Neuronal stem cell (in vitro differentiated cells): Measurements from ENCODE around the gene TOM1L2.

ENCODE experiments used
- DNase-seq: peaks from one replicate; pipeline ENCODE4 v3.0.0-alpha.2; 2013; ENCODE audit warnings: low spot score
- H2AFZ ChIP-seq: one replicate; pipeline ENCODE4 v1.6.1; 2013; ENCODE audit warnings: mild to moderate bottlenecking, low read length, inconsistent platforms
- H2AK5ac ChIP-seq: 2 replicates; pipeline ENCODE4 v1.6.1; 2013; ENCODE audit warnings: low read depth, mild to moderate bottlenecking, inconsistent platforms, low read length, moderate library complexity, mixed read lengths
- H2BK120ac ChIP-seq: 2 replicates; pipeline ENCODE4 v1.6.1; 2013; ENCODE audit warnings: low read depth, mild to moderate bottlenecking, inconsistent platforms, low read length, moderate library complexity, mixed read lengths
- H2BK12ac ChIP-seq: one replicate; pipeline ENCODE4 v1.6.1; 2013; ENCODE audit warnings: low read length, inconsistent platforms
- H2BK15ac ChIP-seq: 2 replicates; pipeline ENCODE4 v1.6.1; 2013; ENCODE audit warnings: mild to moderate bottlenecking, low read length, inconsistent platforms, mixed read lengths
- H2BK5ac ChIP-seq: one replicate; pipeline ENCODE4 v1.6.1; 2013; ENCODE audit warnings: inconsistent platforms, mild to moderate bottlenecking, low read length, moderate library complexity
- H3K14ac ChIP-seq: one replicate; pipeline ENCODE4 v1.6.1; 2013; ENCODE audit warnings: low read length, inconsistent platforms
- H3K18ac ChIP-seq: 2 replicates; pipeline ENCODE4 v1.6.1; 2013; ENCODE audit warnings: low read length, inconsistent platforms
- H3K23ac ChIP-seq: 2 replicates; pipeline ENCODE4 v1.6.1; 2013; ENCODE audit warnings: low read depth, mild to moderate bottlenecking, mixed read lengths, low read length, inconsistent platforms; ENCODE audit not compliant: poor library complexity
- H3K27ac ChIP-seq: replicated peaks from 3 replicates; pipeline ENCODE4 v1.5.1; 2013; ENCODE audit warnings: low read length, inconsistent platforms
- H3K27me3 ChIP-seq, 3 experiments: 2 replicates each; pipeline ENCODE4 v1.6.1; 2013; ENCODE audit warnings: low read length in 3 of 3, mild to moderate bottlenecking in 2 of 3, inconsistent platforms in 1 of 3, low read depth in 1 of 3, mixed read lengths in 1 of 3, moderate library complexity in 1 of 3; ENCODE audit not compliant: control insufficient read depth in 3 of 3, insufficient read depth in 3 of 3
- H3K36me3 ChIP-seq, 2 donors: replicated peaks in 1 of 2; 2 replicates each; pipeline ENCODE4 v1.6.1; 2013; ENCODE audit warnings: low read length in 2 of 2; ENCODE audit not compliant: control insufficient read depth in 2 of 2, insufficient read depth in 2 of 2
- H3K4ac ChIP-seq: 2 replicates; pipeline ENCODE4 v1.6.1; 2013; ENCODE audit warnings: inconsistent platforms, mild to moderate bottlenecking, low read length, moderate library complexity
- H3K4me1 ChIP-seq, 2 donors: 1 replicate in 1 of 2; 2 replicates in 1 of 2; pipeline ENCODE4 v1.6.1; 2013; ENCODE audit warnings: low read length in 2 of 2, low read depth in 1 of 2; ENCODE audit not compliant: control insufficient read depth in 2 of 2, insufficient read depth in 1 of 2
- H3K4me2 ChIP-seq: one replicate; pipeline ENCODE4 v1.6.1; 2013; ENCODE audit warnings: mild to moderate bottlenecking, low read length, inconsistent platforms; ENCODE audit not compliant: insufficient read depth, poor library complexity, severe bottlenecking
- H3K4me3 ChIP-seq, 2 donors: 2 replicates each; pipeline ENCODE4 v1.5.1; 2013; ENCODE audit warnings: low read length in 2 of 2, mild to moderate bottlenecking in 2 of 2, inconsistent platforms in 1 of 2, moderate library complexity in 1 of 2
- H3K79me1 ChIP-seq: one replicate; pipeline ENCODE4 v1.6.1; 2013; ENCODE audit warnings: low read depth, mild to moderate bottlenecking, inconsistent platforms, low read length, moderate library complexity
- H3K9ac ChIP-seq: one replicate; pipeline ENCODE4 v1.6.1; 2013; ENCODE audit warnings: mild to moderate bottlenecking, low read depth, low read length, inconsistent platforms; ENCODE audit not compliant: poor library complexity
- H3K9me3 ChIP-seq, 2 donors: replicated peaks in 1 of 2; 2 replicates each; pipeline versions ENCODE3 to v1.6.1; 2013; ENCODE audit warnings: low read length in 2 of 2, mild to moderate bottlenecking in 2 of 2, inconsistent platforms in 1 of 2, low read depth in 1 of 2, mixed read lengths in 1 of 2, moderate library complexity in 1 of 2; ENCODE audit not compliant: control insufficient read depth in 2 of 2, insufficient read depth in 1 of 2
- H4K8ac ChIP-seq: one replicate; pipeline ENCODE4 v1.6.1; 2013; ENCODE audit warnings: low read depth, mild to moderate bottlenecking, inconsistent platforms, low read length, moderate library complexity
- H4K91ac ChIP-seq: one replicate; pipeline ENCODE4 v1.6.1; 2013; ENCODE audit warnings: low read length, low read depth, mild to moderate bottlenecking, inconsistent platforms; ENCODE audit not compliant: poor library complexity
- WGBS, 2 donors: extraction: QIAGEN DNeasy Blood & Tissue Kit; methylation state at CpG; one replicate each; pipeline ENCODE4 v1.1.7; 2013; ENCODE audit warnings: missing lambda C conversion rate in 2 of 2, mixed read lengths in 1 of 2; ENCODE audit not compliant: insufficient read length in 2 of 2, insufficient replicate concordance in 1 of 2; ENCODE audit errors: extremely low coverage in 2 of 2; 5-methylcytosine and 5-hydroxymethylcytosine counted together

Gene TOM1L2

GRCh38 chr17:17836818-17837379, 135.3 kb downstream of the TOM1L2 start, which contains the start of gene SREBF1:
SREBF1 (minus strand) TSS chr17:17836986; CDS start chr17:17836817, 169 bp downstream.
- DNase-seq: peak; percentile 80
- Histone ChIP-seq H3K27me3 (peaks cover 0 to 3% (median 0%) of the 10 kb centered on the region in 3 experiments), H2AFZ (peak within 1 kb of the TSS; percentile 81), H2BK5ac (peak within 1 kb of the TSS; percentile 100), H2AK5ac (peak within 1 kb of the TSS; percentile 99), H4K8ac (no peak within 1 kb of the TSS), H3K9me3 (no peaks in the 10 kb centered on the region), H2BK15ac (peak within 1 kb of the TSS; percentile 99), H3K4me3 (peak within 1 kb of the TSS; percentile 87 to 99), H3K79me1 (peaks cover 6% of the 10 kb centered on the region), H2BK120ac (peak within 1 kb of the TSS; percentile 93), H3K36me3 (peaks cover 0 to 3% of the 10 kb centered on the region in 2 donors), H2BK12ac (peak within 1 kb of the TSS; percentile 97), H3K18ac (peak within 1 kb of the TSS; percentile 100), H3K9ac (peak within 1 kb of the TSS; percentile 99), H3K4me2 (peak within 1 kb of the TSS; percentile 69), H4K91ac (peak within 1 kb of the TSS; percentile 76), H3K14ac (peak within 1 kb of the TSS; percentile 91), H3K27ac (peak within 1 kb of the TSS; percentile 78), H3K4me1 (peaks cover 33 to 43% of the 10 kb centered on the region in 2 donors), H3K23ac (peak within 1 kb of the TSS; percentile 96), H3K4ac (peak within 1 kb of the TSS; percentile 99)
- WGBS, 2 donors: no CpG with 5 or more reads among the region's 52 CpGs

GRCh38 chr17:17836250-17836817, 135.9 kb downstream of the TOM1L2 start:
- Histone ChIP-seq H3K4me2 (peak overlapping the region; percentile 69), H2BK12ac (peak overlapping the region; percentile 97), H3K27ac (peak overlapping the region; percentile 78), H3K36me3 (peaks cover 0 to 8% of the 10 kb centered on the region in 2 donors), H2AK5ac (peak overlapping the region; percentile 99), H3K9me3 (no peaks in the 10 kb centered on the region), H4K91ac (peak overlapping the region; percentile 76), H4K8ac (no peak overlapping the region), H2BK5ac (peak overlapping the region; percentile 100), H3K4me3 (peak overlapping the region; percentile 87 to 99), H3K4ac (peak overlapping the region; percentile 99), H3K18ac (peak overlapping the region; percentile 100), H3K79me1 (peaks cover 9% of the 10 kb centered on the region), H3K4me1 (peaks cover 36 to 43% of the 10 kb centered on the region in 2 donors), H3K9ac (peak overlapping the region; percentile 99), H3K23ac (peak overlapping the region; percentile 96), H3K14ac (peak overlapping the region; percentile 91), H2AFZ (peak overlapping the region; percentile 81), H2BK120ac (peak overlapping the region; percentile 93), H2BK15ac (peak overlapping the region; percentile 99), H3K27me3 (no peaks in the 10 kb centered on the region)
- DNase-seq: peak; percentile 97
- no CpG with 5 or more reads among the region's 69 CpGs for WGBS, 2 donors

GRCh38 chr17:17835415-17836249, 136.6 kb downstream of the TOM1L2 start:
- Histone ChIP-seq H3K14ac (no peak overlapping the region), H4K8ac (no peak overlapping the region), H3K79me1 (peaks cover 16% of the 10 kb centered on the region), H4K91ac (peak overlapping the region; percentile 5), H3K4me1 (peaks cover 36 to 37% of the 10 kb centered on the region in 2 donors), H2BK12ac (peak overlapping the region; percentile 18), H2BK5ac (peak overlapping the region; percentile 100), H2BK120ac (peak overlapping the region; percentile 81), H2AFZ (peak overlapping the region; percentile 81), H3K36me3 (peaks cover 0 to 8% of the 10 kb centered on the region in 2 donors), H3K9ac (peak overlapping the region; percentile 82), H2AK5ac (peak overlapping the region; percentile 86), H3K4me3 (peak overlapping the region; percentile 71 to 87), H3K4ac (peak overlapping the region; percentile 84), H3K27me3 (no peaks in the 10 kb centered on the region), H3K9me3 (no peaks in the 10 kb centered on the region), H3K4me2 (peak overlapping the region; percentile 69), H3K23ac (peak overlapping the region; percentile 96), H3K27ac (peak overlapping the region; percentile 25), H2BK15ac (peak overlapping the region; percentile 63), H3K18ac (peak overlapping the region; percentile 91)
- WGBS, 2 donors: no CpG with 5 or more reads among the region's 25 CpGs
- DNase-seq: no peak
